Hepatic stellate cell (primary cell): Measurements from ENCODE around the gene EP400.
"Not testable (repeated sequence)": the region's sequence is repeated elsewhere in the genome, so short reads cannot be mapped to it uniquely, and the experiment has no call there.

Source experiments
- DNase-seq: peaks from one replicate; pipeline ENCODE4 v3.0.0; 2011; ENCODE audit warnings: low spot score

EP400 gene

GRCh38 chr12:132045751-132046150, 96.0 kb downstream of the EP400 start:
- no peak for DNase-seq

- DNase-seq = peak; percentile 99
These were observed 96.8 kb downstream of the EP400 start for GRCh38 chr12:132046561-132046960.

GRCh38 chr12:132047630-132048029, 97.9 kb downstream of the EP400 start:
- not testable (repeated sequence) for DNase-seq

GRCh38 chr12:132049442-132049841, 99.7 kb downstream of the EP400 start:
- no peak for DNase-seq

GRCh38 chr12:132049876-132050275, 100.1 kb downstream of the EP400 start:
- no peak for DNase-seq

GRCh38 chr12:132051718-132052117, 102.0 kb downstream of the EP400 start:
- DNase-seq = not testable (repeated sequence)

GRCh38 chr12:132052196-132052932, 102.6 kb downstream of the EP400 start:
- no peak for DNase-seq

GRCh38 chr12:132053338-132054330, 103.9 kb downstream of the EP400 start:
- no peak for DNase-seq

- DNase-seq = no peak
These were observed 105.2 kb downstream of the EP400 start for GRCh38 chr12:132054983-132055382.

- no peak for DNase-seq
These were observed 105.9 kb downstream of the EP400 start for GRCh38 chr12:132055535-132056096.

GRCh38 chr12:132056320-132056719, 106.6 kb downstream of the EP400 start:
- no peak for DNase-seq

- DNase-seq = no peak
These were observed 107.2 kb downstream of the EP400 start for GRCh38 chr12:132056951-132057350.

- DNase-seq = no peak
These were observed 107.9 kb downstream of the EP400 start for GRCh38 chr12:132057691-132058090.

GRCh38 chr12:132061197-132061596, 111.5 kb downstream of the EP400 start:
- no peak for DNase-seq

GRCh38 chr12:132061641-132062430, 112.1 kb downstream of the EP400 start:
- DNase-seq = no peak

GRCh38 chr12:132062481-132062880, 112.7 kb downstream of the EP400 start:
- DNase-seq = no peak

- no peak for DNase-seq
These were observed 113.7 kb downstream of the EP400 start for GRCh38 chr12:132063491-132063890.

- no peak for DNase-seq
These were observed 114.9 kb downstream of the EP400 start for GRCh38 chr12:132064631-132065030.

GRCh38 chr12:132065203-132065602, 115.5 kb downstream of the EP400 start:
- no peak for DNase-seq

- DNase-seq = no peak
These were observed 116.0 kb downstream of the EP400 start for GRCh38 chr12:132065609-132066344.

GRCh38 chr12:132066345-132066685, 116.6 kb downstream of the EP400 start:
- DNase-seq = no peak
